Tibial nerve (tissue), 4 donors: ENCODE data around the gene CXCR6. TPM values are rescaled to one million over a fixed set of nuclear protein-coding genes. Genes with fewer than 3 reads are reported as not detected.

Experiments used
- DNase-seq, 2 donors: peaks; one replicate each; pipeline ENCODE4 v3.0.0-alpha.2; 2019; ENCODE audit warnings: low spot score in 2 of 2
- H3K27ac ChIP-seq, 4 donors: fragments of 200-600 bp; sonication (generic) in 3 of 4; one replicate each; pipeline ENCODE4 v1.5.1; 2017 to 2019; ENCODE audit warnings: mild to moderate bottlenecking in 1 of 4
- H3K27me3 ChIP-seq, 2 donors: fragments of 200-600 bp; sonication (generic) in 1 of 2; one replicate each; pipeline versions ENCODE4 v1.5.1 to v1.6.0; 2017 to 2019
- H3K36me3 ChIP-seq, 3 donors: fragments of 200-600 bp; sonication (generic); one replicate each; pipeline ENCODE4 v1.5.1; 2018 to 2019
- H3K4me1 ChIP-seq, 4 donors: fragments of 200-600 bp; sonication (generic) in 3 of 4; one replicate each; pipeline ENCODE4 v1.5.1; 2017 to 2019
- H3K4me3 ChIP-seq, 4 donors: fragments of 200-600 bp; sonication (generic) in 3 of 4; one replicate each; pipeline ENCODE4 v1.5.1; 2017 to 2019; ENCODE audit warnings: mild to moderate bottlenecking in 1 of 4, moderate library complexity in 1 of 4
- H3K9me3 ChIP-seq, 4 donors: fragments of 200-600 bp; sonication (generic) in 3 of 4; one replicate each; pipeline ENCODE4 v1.5.1; 2017 to 2019
- EP300 ChIP-seq, 2 donors: sonication (generic); formaldehyde crosslinking; IDR thresholded peaks; one replicate each; pipeline ENCODE4 v1.6.1; 2017; ENCODE audit warnings: antibody characterized with exemption in 2 of 2, mild to moderate bottlenecking in 1 of 2
- POLR2A ChIP-seq, 2 donors: fragments of 450-650 bp; IDR thresholded peaks; one replicate each; pipeline ENCODE4 v1.6.1; 2017; ENCODE audit warnings: antibody characterized with exemption in 2 of 2, mild to moderate bottlenecking in 2 of 2, moderate library complexity in 2 of 2
- WGBS, 2 donors: methylation state at CpG; one replicate each; pipeline ENCODE4 v1.1.5; 2018; 5-methylcytosine and 5-hydroxymethylcytosine counted together
- total RNA-seq, 4 donors: library from RNA; depleted of rRNA; stranded (reverse); fragments of >200 nt; gene quantifications; one replicate each; pipeline ENCODE4 v1.1.0, GENCODE V29; 2016
- TF ChIP-seq, protein P1 (sequence below), 5 experiments: fragments of 200-600 bp in 3 of 5; fragments of 450-650 bp in 2 of 5; sonication (generic) in 3 of 5; IDR thresholded peaks; one replicate each; pipeline ENCODE4 v1.5.1; 2016 to 2019; ENCODE audit warnings: antibody characterized with exemption in 5 of 5, mild to moderate bottlenecking in 3 of 5, moderate library complexity in 2 of 5

The CXCR6 gene
- total RNA-seq, 4 donors from 2014 or later, result 0.87 to 2.7 (median 2.1) TPM; not detected in 1

DNA sequence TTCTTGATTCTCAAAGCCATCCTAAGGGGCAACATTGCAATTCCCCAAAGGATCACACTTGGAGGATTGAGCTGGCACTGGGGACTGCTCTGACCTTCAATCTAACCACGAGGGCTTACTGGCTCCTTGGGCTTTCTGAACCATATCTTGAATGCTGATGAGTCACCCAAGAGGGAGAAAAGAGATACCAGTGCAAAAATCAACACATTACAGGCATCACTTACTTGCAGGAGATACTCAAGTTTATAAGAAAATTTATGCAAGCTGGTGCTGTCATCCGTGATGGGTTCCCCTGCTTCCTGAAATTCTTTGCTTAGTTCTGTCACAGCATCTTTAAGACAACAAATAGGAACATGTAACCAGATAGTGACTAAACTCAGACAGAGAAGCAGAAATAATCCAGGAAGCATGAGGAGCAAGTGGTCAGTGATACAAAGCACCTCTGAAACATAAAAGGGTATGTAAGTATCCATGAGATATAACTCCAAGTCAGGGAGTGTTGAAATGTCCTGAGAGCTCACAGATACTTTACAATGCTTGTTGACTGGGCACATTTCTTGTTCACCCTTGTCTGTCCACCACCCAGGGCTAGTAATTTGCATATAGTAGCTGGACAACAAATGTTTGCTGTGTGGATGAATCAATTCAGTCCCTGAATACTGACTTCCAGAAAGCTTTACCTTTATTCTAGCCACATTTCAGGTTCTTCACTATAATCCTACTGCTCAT is 38.2 kb downstream of the CXCR6 start:
- Histone ChIP-seq H3K36me3 (peaks cover 0 to 81% (median 13%) of the 10 kb centered on the region in 3 donors), H3K27me3 (no peaks in the 10 kb centered on the region), H3K9me3 (no peaks in the 10 kb centered on the region), H3K4me1 (peaks cover 0 to 24% (median 12%) of the 10 kb centered on the region in 4 donors), H3K27ac (no peak overlapping the region), H3K4me3 (no peak overlapping the region)
- no peak for TF ChIP-seq EP300 (IDR thresholded peaks at IDR 0.05)
- TF ChIP-seq POLR2A (IDR thresholded peaks at IDR 0.05), result no peak
- TF ChIP-seq, protein P1, sequence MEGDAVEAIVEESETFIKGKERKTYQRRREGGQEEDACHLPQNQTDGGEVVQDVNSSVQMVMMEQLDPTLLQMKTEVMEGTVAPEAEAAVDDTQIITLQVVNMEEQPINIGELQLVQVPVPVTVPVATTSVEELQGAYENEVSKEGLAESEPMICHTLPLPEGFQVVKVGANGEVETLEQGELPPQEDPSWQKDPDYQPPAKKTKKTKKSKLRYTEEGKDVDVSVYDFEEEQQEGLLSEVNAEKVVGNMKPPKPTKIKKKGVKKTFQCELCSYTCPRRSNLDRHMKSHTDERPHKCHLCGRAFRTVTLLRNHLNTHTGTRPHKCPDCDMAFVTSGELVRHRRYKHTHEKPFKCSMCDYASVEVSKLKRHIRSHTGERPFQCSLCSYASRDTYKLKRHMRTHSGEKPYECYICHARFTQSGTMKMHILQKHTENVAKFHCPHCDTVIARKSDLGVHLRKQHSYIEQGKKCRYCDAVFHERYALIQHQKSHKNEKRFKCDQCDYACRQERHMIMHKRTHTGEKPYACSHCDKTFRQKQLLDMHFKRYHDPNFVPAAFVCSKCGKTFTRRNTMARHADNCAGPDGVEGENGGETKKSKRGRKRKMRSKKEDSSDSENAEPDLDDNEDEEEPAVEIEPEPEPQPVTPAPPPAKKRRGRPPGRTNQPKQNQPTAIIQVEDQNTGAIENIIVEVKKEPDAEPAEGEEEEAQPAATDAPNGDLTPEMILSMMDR (IDR thresholded peaks at IDR 0.05), result no peak
- 66 to 75% methylated on average over 2 of the region's 2 CpGs for WGBS, 2 donors
- no peak for DNase-seq

DNA sequence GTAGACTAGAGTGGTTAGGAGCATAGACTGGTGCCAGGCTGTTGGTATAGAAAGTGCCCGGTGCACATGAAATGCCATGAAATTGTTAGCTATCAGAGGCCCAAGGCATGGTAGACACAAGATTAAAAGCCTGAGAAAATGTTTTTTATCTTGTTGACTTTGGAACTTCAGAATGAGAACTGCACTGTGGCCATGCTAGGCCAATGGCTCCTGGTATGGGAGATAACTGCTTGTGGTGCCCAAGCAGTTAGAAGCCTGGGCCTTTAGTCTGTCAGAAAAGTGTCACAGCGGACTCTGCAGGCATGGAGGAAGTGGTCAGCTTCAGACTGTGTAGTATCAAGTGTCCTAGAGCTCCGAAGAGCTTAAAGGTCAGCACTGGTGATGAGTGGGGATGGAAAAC is 40.5 kb downstream of the CXCR6 start:
- H3K4me1 ChIP-seq, result peaks cover under 1 to 47% (median 33%) of the 10 kb centered on the region in 4 donors

GRCh38 chr3:45984331-45985312 is 41.4 kb downstream of the CXCR6 start:
- peaks cover 0 to 53% (median 13%) of the 10 kb centered on the region in 3 donors for H3K36me3 ChIP-seq
- 73 to 78% methylated on average over 8 of the region's 8 CpGs for WGBS, 2 donors

More for the DNA sequence above, 40.5 kb downstream of the CXCR6 start:
- no peak for TF ChIP-seq POLR2A (IDR thresholded peaks at IDR 0.05)
- TF ChIP-seq, protein P1 (IDR thresholded peaks at IDR 0.05), result no peak
- no peak for TF ChIP-seq EP300 (IDR thresholded peaks at IDR 0.05)
- peaks cover 0 to 61% (median 13%) of the 10 kb centered on the region in 3 donors for H3K36me3 ChIP-seq
- H3K4me3 ChIP-seq, result no peak overlapping the region
- H3K9me3 ChIP-seq, result no peaks in the 10 kb centered on the region
- 83 to 92% methylated on average over 3 of the region's 3 CpGs for WGBS, 2 donors
- H3K27me3 ChIP-seq, result no peaks in the 10 kb centered on the region
- H3K27ac ChIP-seq, result no peak overlapping the region
- no peak for DNase-seq

DNA sequence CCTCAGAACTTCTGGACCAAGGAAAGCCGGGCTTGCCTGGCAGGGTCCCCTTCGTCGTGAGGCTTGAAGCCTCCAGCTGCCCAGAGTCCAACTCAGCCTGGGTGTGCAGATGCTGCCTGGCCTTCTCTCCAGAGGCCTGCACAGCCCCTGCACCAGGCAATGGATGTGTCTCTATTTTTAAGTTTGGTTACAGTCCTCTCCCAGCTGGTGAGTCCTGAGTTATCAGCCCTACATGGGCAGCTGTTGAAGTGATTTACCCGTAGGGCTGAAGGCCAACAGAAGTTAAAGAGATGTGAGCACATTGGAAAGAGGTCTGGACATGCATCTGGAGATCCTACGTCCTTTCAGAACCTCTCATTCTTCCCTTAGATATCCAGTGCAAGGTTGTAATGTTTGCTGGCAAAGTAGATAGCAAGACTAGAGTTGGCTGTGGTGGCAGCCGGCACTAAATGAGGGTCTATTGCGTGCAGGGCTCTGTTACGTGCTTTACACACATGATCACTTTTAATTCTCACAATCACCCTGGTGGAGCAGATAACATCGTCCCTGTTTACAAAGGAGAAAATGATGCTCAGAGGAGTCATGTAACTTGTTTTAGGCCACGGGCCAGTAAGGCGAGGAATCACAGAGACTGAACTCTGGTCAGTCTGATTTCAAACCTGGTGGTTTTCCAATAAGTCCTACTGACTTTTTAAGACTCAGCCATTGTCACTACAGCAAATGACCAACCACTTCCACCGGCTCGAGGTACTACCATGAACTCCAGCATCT is 42.5 kb downstream of the CXCR6 start:
- H3K27ac ChIP-seq, result peak overlapping the region in 3 of 4 donors; percentile 48 to 80 (median 69)

More at GRCh38 chr3:45984331-45985312, 41.4 kb downstream of the CXCR6 start:
- H3K27ac ChIP-seq, result peak overlapping the region in 1 of 4 donors; percentile 11
- H3K4me3 ChIP-seq, result no peak overlapping the region
- H3K4me1 ChIP-seq, result peaks cover 4 to 56% (median 39%) of the 10 kb centered on the region in 4 donors
- TF ChIP-seq, protein P1 (IDR thresholded peaks at IDR 0.05), result no peak
- TF ChIP-seq POLR2A (IDR thresholded peaks at IDR 0.05), result no peak
- no peak for TF ChIP-seq EP300 (IDR thresholded peaks at IDR 0.05)
- H3K27me3 ChIP-seq, result no peaks in the 10 kb centered on the region
- H3K9me3 ChIP-seq, result no peaks in the 10 kb centered on the region
- DNase-seq, result peak in 1 of 2 donors; percentile 24

More for the DNA sequence above, 42.5 kb downstream of the CXCR6 start:
- 70 to 74% methylated on average over 13 of the region's 13 CpGs for WGBS, 2 donors
- Histone ChIP-seq H3K9me3 (no peaks in the 10 kb centered on the region), H3K36me3 (peaks cover 0 to 42% (median 10%) of the 10 kb centered on the region in 3 donors), H3K27me3 (no peaks in the 10 kb centered on the region), H3K4me1 (peaks cover 4 to 58% (median 39%) of the 10 kb centered on the region in 4 donors), H3K4me3 (no peak overlapping the region)
- DNase-seq, result no peak
- TF ChIP-seq EP300 (IDR thresholded peaks at IDR 0.05), result no peak
- TF ChIP-seq POLR2A (IDR thresholded peaks at IDR 0.05), result no peak
- TF ChIP-seq, protein P1 (IDR thresholded peaks at IDR 0.05), result no peak
